Osteocyte (in vitro differentiated cells): ENCODE data around the gene LHX6. TPM values are rescaled to one million over a fixed set of nuclear protein-coding genes. Genes with fewer than 3 reads are reported as not detected.

Experiments
- DNase-seq: peaks from one replicate; pipeline ENCODE4 v3.0.0; 2021; ENCODE audit warnings: mixed read lengths; ENCODE audit not compliant: unreplicated experiment; ENCODE audit errors: extremely low spot score
- H3K27ac Mint-ChIP-seq: one replicate; pipeline ENCODE4 v1.8.0; 2021; ENCODE audit warnings: mild to moderate bottlenecking, mixed read lengths; ENCODE audit not compliant: unreplicated experiment
- H3K27me3 Mint-ChIP-seq: one replicate; pipeline ENCODE4 v1.8.0; 2021; ENCODE audit warnings: mixed read lengths; ENCODE audit not compliant: unreplicated experiment
- H3K36me3 Mint-ChIP-seq: one replicate; pipeline ENCODE4 v1.8.0; 2021; ENCODE audit warnings: mixed read lengths; ENCODE audit not compliant: unreplicated experiment
- H3K4me1 Mint-ChIP-seq: one replicate; pipeline ENCODE4 v1.8.0; 2021; ENCODE audit warnings: mixed read lengths; ENCODE audit not compliant: unreplicated experiment
- H3K4me3 Mint-ChIP-seq: one replicate; pipeline ENCODE4 v1.8.0; 2021; ENCODE audit warnings: mild to moderate bottlenecking, moderate library complexity, mixed read lengths; ENCODE audit not compliant: unreplicated experiment
- H3K9me3 Mint-ChIP-seq: one replicate; pipeline ENCODE4 v1.8.0; 2021; ENCODE audit warnings: mixed read lengths; ENCODE audit not compliant: unreplicated experiment
- CTCF ChIP-seq: fragments of 200-600 bp; sonication (generic); IDR thresholded peaks from 2 replicates; pipeline ENCODE4 v1.5.0; 2021; ENCODE audit warnings: antibody characterized with exemption, mild to moderate bottlenecking, moderate library complexity
- long read RNA-seq: library from polyadenylated mRNA; unstranded; transcript quantifications from one replicate; pipeline ENCODE4 v2.0.0, GENCODE V29; 2021
- total RNA-seq: library from RNA; stranded (reverse); gene quantifications from 2 replicates; pipeline ENCODE4 v1.2.1, GENCODE V29; 2021

LHX6 gene
- not detected in 2 replicates for total RNA-seq
- long read RNA-seq: 0 reads

- peak; percentile 82 for DNase-seq
- H3K9me3 Mint-ChIP-seq: no peaks in the 10 kb centered on the region
- H3K27me3 Mint-ChIP-seq: peaks cover 57% of the 10 kb centered on the region
- H3K27ac Mint-ChIP-seq: no peak within 1 kb of the TSS
- no peak for TF ChIP-seq CTCF
- peak within 1 kb of the TSS; percentile 64 for H3K4me3 Mint-ChIP-seq
- H3K36me3 Mint-ChIP-seq: no peaks in the 10 kb centered on the region
- peaks cover 13% of the 10 kb centered on the region for H3K4me1 Mint-ChIP-seq
Measured at GRCh38 chr9:122228568-122229484, at the start of gene LHX6. Gene LHX6, minus strand, starts transcription at chr9:122228957. Its CDS starts 217 bp downstream, at chr9:122228740.

GRCh38 chr9:122277285-122277897 is 48.6 kb upstream of the LHX6 start:
- Mint-ChIP-seq H3K27ac (no peak overlapping the region), H3K36me3 (peaks cover 53% of the 10 kb centered on the region), H3K4me3 (no peak overlapping the region), H3K9me3 (peaks cover 15% of the 10 kb centered on the region), H3K27me3 (no peaks in the 10 kb centered on the region), H3K4me1 (peaks cover 5% of the 10 kb centered on the region)
- no peak for TF ChIP-seq CTCF
- no peak for DNase-seq

- no peak for DNase-seq
- no peak overlapping the region for H3K27ac Mint-ChIP-seq
- peaks cover 2% of the 10 kb centered on the region for H3K4me1 Mint-ChIP-seq
- no peak overlapping the region for H3K4me3 Mint-ChIP-seq
- H3K36me3 Mint-ChIP-seq: peaks cover 51% of the 10 kb centered on the region
- H3K27me3 Mint-ChIP-seq: no peaks in the 10 kb centered on the region
- peaks cover 15% of the 10 kb centered on the region for H3K9me3 Mint-ChIP-seq
- no peak for TF ChIP-seq CTCF
Measured at GRCh38 chr9:122276096-122276495, 47.3 kb upstream of the LHX6 start.

GRCh38 chr9:122274055-122274454 is 45.3 kb upstream of the LHX6 start:
- peaks cover 15% of the 10 kb centered on the region for H3K9me3 Mint-ChIP-seq
- H3K27ac Mint-ChIP-seq: no peak overlapping the region
- H3K4me1 Mint-ChIP-seq: peaks cover 2% of the 10 kb centered on the region
- no peak for DNase-seq
- H3K4me3 Mint-ChIP-seq: no peak overlapping the region
- no peaks in the 10 kb centered on the region for H3K27me3 Mint-ChIP-seq
- peaks cover 46% of the 10 kb centered on the region for H3K36me3 Mint-ChIP-seq
- TF ChIP-seq CTCF: no peak
